Measurements from ENCODE around the gene ZNF451.

Gene ZNF451

DNA sequence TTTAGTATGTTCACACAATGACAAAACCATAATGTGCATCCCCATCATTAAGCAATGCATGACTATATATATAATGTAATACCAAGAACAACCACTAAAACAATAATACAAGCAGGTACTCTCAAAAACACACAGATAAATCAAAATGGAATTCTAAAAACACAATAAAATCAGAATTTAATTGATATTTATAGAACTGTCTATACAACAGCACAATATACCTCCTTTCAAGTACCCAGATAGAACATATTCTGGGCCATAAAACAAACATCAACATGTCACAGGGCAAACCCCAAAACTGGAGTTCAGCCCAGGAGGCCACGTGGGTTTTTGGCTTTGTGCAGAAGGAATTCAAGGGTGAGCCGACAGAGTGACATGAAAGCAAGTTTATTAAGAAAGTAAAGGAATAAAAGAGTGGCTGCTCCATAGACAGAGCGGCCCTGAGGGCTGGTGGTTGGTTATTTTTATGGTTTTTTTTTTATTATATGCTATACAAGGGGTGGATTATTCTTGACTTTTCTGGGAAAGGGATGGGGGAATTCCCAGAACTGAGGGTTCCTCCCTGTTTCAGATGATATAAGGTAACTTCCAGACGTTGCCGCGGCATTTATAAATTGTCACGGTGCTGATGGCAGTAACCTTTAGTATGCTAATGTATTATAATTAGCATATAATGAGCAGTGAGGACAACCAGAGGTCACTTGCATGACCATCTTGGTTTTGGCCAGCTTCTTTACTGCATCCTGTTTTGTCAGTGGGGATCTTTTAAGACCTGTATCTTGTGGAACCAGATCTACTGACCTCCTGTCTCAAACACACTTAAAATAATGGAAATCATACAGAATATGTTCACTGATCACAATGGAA lies 126.5 kb downstream of the ZNF451 start:
- Mint-ChIP-seq H3K4me1 (ENCODE audit: low read depth) (peaks cover 10% of the 10 kb centered on the region), H3K36me3 (ENCODE audit: low read depth) (no peaks in the 10 kb centered on the region), H3K4me3 (no peak overlapping the region), H3K27ac (no peak overlapping the region), H3K27me3 (peaks cover 10% of the 10 kb centered on the region), H3K9me3 (peaks cover 10% of the 10 kb centered on the region)
- intact Hi-C loops (cut with micrococcal nuclease), result no loop called here

DNA sequence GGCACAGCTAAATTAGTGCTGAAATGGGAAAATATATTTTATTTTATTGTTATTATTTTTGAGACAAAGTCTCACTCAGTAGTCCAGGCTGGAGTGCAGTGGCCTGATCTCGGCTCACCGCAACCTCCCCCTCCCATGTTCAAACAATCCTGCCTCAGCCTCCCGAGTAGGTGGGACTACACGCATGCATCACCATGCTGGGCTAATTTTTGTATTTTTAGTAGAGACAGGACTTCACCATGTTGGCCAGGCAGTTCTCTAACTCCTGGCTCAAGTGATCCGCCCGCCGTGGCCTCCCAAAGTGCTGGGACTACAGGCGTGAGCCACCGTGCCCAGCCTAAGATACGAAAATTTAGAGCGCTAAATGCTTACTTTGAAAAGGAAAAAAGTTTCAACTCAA lies 127.3 kb downstream of the ZNF451 start:
- Mint-ChIP-seq H3K27me3 (peaks cover 13% of the 10 kb centered on the region), H3K4me1 (ENCODE audit: low read depth) (peaks cover 10% of the 10 kb centered on the region), H3K4me3 (no peak overlapping the region), H3K27ac (no peak overlapping the region), H3K9me3 (peaks cover 10% of the 10 kb centered on the region), H3K36me3 (ENCODE audit: low read depth) (peaks cover 6% of the 10 kb centered on the region)
- intact Hi-C loops (cut with micrococcal nuclease), result no loop called here

All from dendritic cell treated with granulocyte-macrophage colony-stimulating factor and Interleukin-4, amounts not matched to agents 40 ng/mL and 50 ng/mL, for 4 days (primary cell).